HCT116 (cell line): Measurements from ENCODE around the gene SLC12A7. TPM values are rescaled to one million over a fixed set of nuclear protein-coding genes. Genes with fewer than 3 reads are reported as not detected.

Experiments
- ATAC-seq: fragments of 200-7000 bp; cut with Tn5 transposase; 2 replicates; pipeline ENCODE4 v1.9.1; 2020; ENCODE audit warnings: mild to moderate bottlenecking, moderate library complexity
- BruUV-seq: library from RNA; stranded (reverse); fragments of 400-500 nt; replicated peaks from 2 replicates; lab custom pipeline; 2021; lab: Mats Ljungman, UMichigan
- CTCF ChIA-PET: fragments of 300-600 bp; sonication (Branson Sonifier 250); formaldehyde crosslinking; loops from one replicate; lab custom pipeline; 2021; ENCODE audit warnings: antibody characterized with exemption; lab: Charles Lee
- POLR2A ChIA-PET: fragments of 300-600, 350-600 bp; sonication (Branson Sonifier 250); formaldehyde crosslinking; loops from one replicate; lab custom pipeline; 2021; ENCODE audit warnings: antibody characterized with exemption; lab: Charles Lee
- RAD21 ChIA-PET, 2 experiments: fragments of 300-600 bp; sonication (Branson Sonifier 250); formaldehyde crosslinking; loops; one replicate each; lab custom pipeline; 2023; ENCODE audit warnings: low total read pairs in 2 of 2; ENCODE audit not compliant: uncharacterized antibody in 2 of 2, unreplicated experiment in 2 of 2, low non-redundant PET in 1 of 2; lab: Charles Lee
- DNase-seq: peaks from one replicate; pipeline ENCODE4 v3.0.0-alpha.2; 2010; ENCODE audit warnings: low read depth, low spot score
- H2AFZ ChIP-seq: fragments of 200-600 bp; shearing (Covaris generic), sonication (generic); 2 replicates; pipeline ENCODE4 v1.6.1; 2017; ENCODE audit warnings: low read depth, mixed run types, mixed read lengths, antibody characterized with exemption, low read length; ENCODE audit not compliant: poor library complexity, severe bottlenecking
- H3K27ac ChIP-seq: 2 replicates; pipeline ENCODE4 v1.5.1; 2012; ENCODE audit warnings: low read depth, low read length
- H3K27me3 ChIP-seq: fragments of 200-600 bp; sonication (generic); 2 replicates; pipeline ENCODE4 v1.6.1; 2016; ENCODE audit warnings: mixed run types, low read length, mixed read lengths; ENCODE audit not compliant: insufficient read depth
- H3K36me3 ChIP-seq, 2 experiments: fragments of 200-500 bp in 1 of 2; fragments of 200-600 bp in 1 of 2; sonication (Bioruptor generic) in 1 of 2; sonication (generic) in 1 of 2; 2 replicates each; pipeline versions ENCODE4 v1.5.1 to v1.6.1; 2014 to 2016; ENCODE audit warnings: low read length in 2 of 2, inconsistent platforms in 1 of 2, mixed read lengths in 1 of 2, mixed run types in 1 of 2; ENCODE audit not compliant: insufficient read depth in 2 of 2, control insufficient read depth in 1 of 2
- H3K4me1 ChIP-seq, 2 experiments: fragments of 200-600 bp in 1 of 2; sonication (generic) in 1 of 2; 2 replicates each; pipeline versions ENCODE4 v1.5.1 to v1.6.1; 2012 to 2017; ENCODE audit warnings: low read length in 2 of 2, inconsistent platforms in 1 of 2, mild to moderate bottlenecking in 1 of 2, mixed read lengths in 1 of 2, mixed run types in 1 of 2, moderate library complexity in 1 of 2; ENCODE audit not compliant: insufficient read depth in 2 of 2, control insufficient read depth in 1 of 2
- H3K4me2 ChIP-seq: fragments of 200-600 bp; sonication (generic); 2 replicates; pipeline ENCODE4 v1.6.1; 2017; ENCODE audit warnings: mixed run types, low read length, mixed read lengths
- H3K4me3 ChIP-seq, 2 experiments: fragments of 200-600 bp in 1 of 2; sonication (generic) in 1 of 2; replicated peaks in 1 of 2; 2 replicates each; pipeline ENCODE4 v1.5.1; 2011 to 2016; ENCODE audit warnings: low read length in 2 of 2, control low read depth in 1 of 2, low read depth in 1 of 2, mild to moderate bottlenecking in 1 of 2, mixed read lengths in 1 of 2, mixed run types in 1 of 2
- H3K79me2 ChIP-seq: fragments of 200-600 bp; sonication (generic); 2 replicates; pipeline ENCODE4 v1.6.1; 2017; ENCODE audit warnings: mild to moderate bottlenecking, mixed run types, low read length, moderate library complexity, mixed read lengths; ENCODE audit not compliant: insufficient read depth
- H3K9ac ChIP-seq: fragments of 200-600 bp; sonication (generic); 2 replicates; pipeline ENCODE4 v1.6.1; 2016; ENCODE audit warnings: low read length, mixed read lengths
- H3K9me2 ChIP-seq: fragments of 200-600 bp; sonication (generic), shearing (Covaris generic); 2 replicates; pipeline ENCODE4 v1.6.1; 2017; ENCODE audit warnings: mixed run types, mild to moderate bottlenecking, moderate library complexity; ENCODE audit not compliant: insufficient read depth
- H3K9me3 ChIP-seq, 2 experiments: fragments of 200-500 bp in 1 of 2; fragments of 200-600 bp in 1 of 2; sonication (Bioruptor generic) in 1 of 2; sonication (generic) in 1 of 2; 2 replicates each; pipeline ENCODE4 v1.6.1; 2014 to 2017; ENCODE audit warnings: low read length in 2 of 2, mixed read lengths in 2 of 2, inconsistent platforms in 1 of 2, low read depth in 1 of 2, mild to moderate bottlenecking in 1 of 2, mixed run types in 1 of 2, moderate library complexity in 1 of 2; ENCODE audit not compliant: control insufficient read depth in 1 of 2, insufficient read depth in 1 of 2
- H4K20me1 ChIP-seq: fragments of 200-600 bp; sonication (generic), shearing (Covaris generic); 2 replicates; pipeline ENCODE4 v1.6.1; 2017; ENCODE audit warnings: mixed run types, mild to moderate bottlenecking, moderate library complexity; ENCODE audit not compliant: insufficient read depth
- ATF3 ChIP-seq: IDR thresholded peaks from 2 replicates; pipeline ENCODE4 v1.6.1; 2012
- EZH2 ChIP-seq: fragments of 200-600 bp; sonication (generic); IDR thresholded peaks from 2 replicates; pipeline ENCODE4 v1.6.1; 2017; ENCODE audit warnings: antibody characterized with exemption, mixed run types
- EZH2phosphoT487 ChIP-seq: fragments of 200-600 bp; IDR thresholded peaks from 2 replicates; pipeline ENCODE4 v1.6.1; 2018; ENCODE audit warnings: antibody characterized with exemption, borderline replicate concordance
- FOSL1 ChIP-seq: IDR thresholded peaks from 2 replicates; pipeline ENCODE4 v1.6.1; 2012; ENCODE audit warnings: low read depth
- REST ChIP-seq: IDR thresholded peaks from 2 replicates; pipeline ENCODE4 v1.6.1; 2012; ENCODE audit warnings: low read depth
- SIN3A ChIP-seq: IDR thresholded peaks from 2 replicates; pipeline ENCODE4 v1.6.1; 2012; ENCODE audit warnings: low read depth
- TCF7L2 ChIP-seq: IDR thresholded peaks from 2 replicates; pipeline ENCODE4 v1.7.0; 2011; ENCODE audit warnings: borderline replicate concordance, inconsistent platforms; ENCODE audit not compliant: insufficient read depth, insufficient read length; ENCODE audit errors: extremely low read depth
- ZFX ChIP-seq: fragments of 450-650 bp; IDR thresholded peaks from 2 replicates; pipeline ENCODE4 v1.6.1; 2017
- intact Hi-C: fragments of 100-400 bp; cut with micrococcal nuclease; formaldehyde crosslinking; loops from 2 replicates; pipeline ENCODE4 v1.10.0; 2022
- total RNA-seq: library from RNA; stranded (reverse); gene quantifications from one replicate; pipeline ENCODE4 v1.2.1, GENCODE V29; 2021; ENCODE audit not compliant: unreplicated experiment
- TF ChIP-seq, protein P1 (sequence below), 3 experiments: fragments of 200-600 bp in 1 of 3; sonication (generic) in 1 of 3; IDR thresholded peaks in 2 of 3; conservative IDR thresholded peaks in 1 of 3; 2 replicates each; pipeline ENCODE4 v1.5.1; 2012 to 2017; ENCODE audit warnings: low read depth in 2 of 3, low read length in 2 of 3, antibody characterized with exemption in 1 of 3, borderline replicate concordance in 1 of 3, control low read depth in 1 of 3, mild to moderate bottlenecking in 1 of 3, mixed read lengths in 1 of 3, mixed run types in 1 of 3, moderate library complexity in 1 of 3; ENCODE audit not compliant: insufficient read depth in 1 of 3
- TF ChIP-seq, protein P2 (sequence below): IDR thresholded peaks from 2 replicates; pipeline ENCODE4 v1.6.1; 2012
- TF ChIP-seq, protein P3 (sequence below): IDR thresholded peaks from 2 replicates; pipeline ENCODE4 v1.6.1; 2011; ENCODE audit warnings: mild to moderate bottlenecking, low read length, moderate library complexity; ENCODE audit not compliant: insufficient replicate concordance; ENCODE audit errors: extremely low read depth

The SLC12A7 gene
- total RNA-seq, 1 experiment from 2014 or later: 29.6 TPM

DNA sequence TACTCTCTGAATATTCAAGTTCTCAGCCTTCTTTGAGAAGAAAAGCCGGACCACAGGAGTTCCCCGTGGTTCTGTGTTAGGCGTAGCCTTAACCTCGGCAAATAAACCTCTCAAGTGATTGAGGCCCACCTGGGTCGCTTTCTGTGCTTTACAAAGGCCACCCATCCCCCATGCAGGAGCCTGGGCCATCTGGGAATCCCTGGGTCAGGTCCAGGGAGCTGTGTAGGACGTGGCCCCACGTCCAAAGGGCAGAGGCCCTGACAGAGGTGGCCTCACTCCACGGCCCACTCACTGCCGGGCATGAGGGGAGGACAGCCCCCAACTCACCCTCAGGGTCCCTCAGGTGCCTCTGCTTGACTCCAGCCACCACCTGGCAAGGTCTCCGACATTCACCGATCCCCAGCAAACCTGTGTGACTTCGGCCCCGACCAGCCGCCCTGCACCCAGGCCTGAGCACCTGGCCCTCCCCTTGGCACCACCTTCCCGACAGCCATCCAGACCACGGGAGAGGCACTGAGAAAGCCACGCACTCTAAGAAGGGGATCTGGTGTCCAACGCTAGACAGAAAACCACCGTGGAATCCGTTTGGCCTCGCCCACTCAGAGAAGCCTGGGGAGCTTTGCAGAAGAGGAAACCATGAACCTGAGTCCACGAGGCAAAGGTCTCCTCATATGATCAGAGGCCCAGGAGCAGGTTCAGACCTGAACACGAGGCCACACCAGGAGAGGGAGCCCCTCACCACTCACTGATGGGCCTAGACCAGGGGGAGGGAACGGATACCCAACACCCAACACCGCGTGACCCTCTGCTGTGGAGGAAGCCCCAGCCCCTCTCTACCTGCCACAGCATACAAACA is 4.5 kb downstream of the SLC12A7 start:
- ChIA-PET CTCF (no interaction called here), RAD21 (no interaction called here), POLR2A (no interaction called here)
- TF ChIP-seq, protein P1, sequence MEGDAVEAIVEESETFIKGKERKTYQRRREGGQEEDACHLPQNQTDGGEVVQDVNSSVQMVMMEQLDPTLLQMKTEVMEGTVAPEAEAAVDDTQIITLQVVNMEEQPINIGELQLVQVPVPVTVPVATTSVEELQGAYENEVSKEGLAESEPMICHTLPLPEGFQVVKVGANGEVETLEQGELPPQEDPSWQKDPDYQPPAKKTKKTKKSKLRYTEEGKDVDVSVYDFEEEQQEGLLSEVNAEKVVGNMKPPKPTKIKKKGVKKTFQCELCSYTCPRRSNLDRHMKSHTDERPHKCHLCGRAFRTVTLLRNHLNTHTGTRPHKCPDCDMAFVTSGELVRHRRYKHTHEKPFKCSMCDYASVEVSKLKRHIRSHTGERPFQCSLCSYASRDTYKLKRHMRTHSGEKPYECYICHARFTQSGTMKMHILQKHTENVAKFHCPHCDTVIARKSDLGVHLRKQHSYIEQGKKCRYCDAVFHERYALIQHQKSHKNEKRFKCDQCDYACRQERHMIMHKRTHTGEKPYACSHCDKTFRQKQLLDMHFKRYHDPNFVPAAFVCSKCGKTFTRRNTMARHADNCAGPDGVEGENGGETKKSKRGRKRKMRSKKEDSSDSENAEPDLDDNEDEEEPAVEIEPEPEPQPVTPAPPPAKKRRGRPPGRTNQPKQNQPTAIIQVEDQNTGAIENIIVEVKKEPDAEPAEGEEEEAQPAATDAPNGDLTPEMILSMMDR (IDR thresholded peaks at IDR 0.05 in 2 of 3, conservative IDR thresholded peaks at IDR 0.05 in 1 of 3; ENCODE audit: borderline replicate concordance in 1 of 3, insufficient read depth in 1 of 3, low read depth in 2 of 3, low read length in 2 of 3): no peak
- TF ChIP-seq REST: no peak
- no peak for TF ChIP-seq ZFX
- TF ChIP-seq, protein P2, sequence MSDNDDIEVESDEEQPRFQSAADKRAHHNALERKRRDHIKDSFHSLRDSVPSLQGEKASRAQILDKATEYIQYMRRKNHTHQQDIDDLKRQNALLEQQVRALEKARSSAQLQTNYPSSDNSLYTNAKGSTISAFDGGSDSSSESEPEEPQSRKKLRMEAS: no peak
- no peak for TF ChIP-seq ATF3
- TF ChIP-seq TCF7L2: no peak
- no peak for TF ChIP-seq EZH2phosphoT487
- TF ChIP-seq, protein P3, sequence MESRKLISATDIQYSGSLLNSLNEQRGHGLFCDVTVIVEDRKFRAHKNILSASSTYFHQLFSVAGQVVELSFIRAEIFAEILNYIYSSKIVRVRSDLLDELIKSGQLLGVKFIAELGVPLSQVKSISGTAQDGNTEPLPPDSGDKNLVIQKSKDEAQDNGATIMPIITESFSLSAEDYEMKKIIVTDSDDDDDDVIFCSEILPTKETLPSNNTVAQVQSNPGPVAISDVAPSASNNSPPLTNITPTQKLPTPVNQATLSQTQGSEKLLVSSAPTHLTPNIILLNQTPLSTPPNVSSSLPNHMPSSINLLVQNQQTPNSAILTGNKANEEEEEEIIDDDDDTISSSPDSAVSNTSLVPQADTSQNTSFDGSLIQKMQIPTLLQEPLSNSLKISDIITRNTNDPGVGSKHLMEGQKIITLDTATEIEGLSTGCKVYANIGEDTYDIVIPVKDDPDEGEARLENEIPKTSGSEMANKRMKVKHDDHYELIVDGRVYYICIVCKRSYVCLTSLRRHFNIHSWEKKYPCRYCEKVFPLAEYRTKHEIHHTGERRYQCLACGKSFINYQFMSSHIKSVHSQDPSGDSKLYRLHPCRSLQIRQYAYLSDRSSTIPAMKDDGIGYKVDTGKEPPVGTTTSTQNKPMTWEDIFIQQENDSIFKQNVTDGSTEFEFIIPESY: no peak
- no peak for TF ChIP-seq SIN3A
- TF ChIP-seq FOSL1: no peak
- no peak for TF ChIP-seq EZH2
- Histone ChIP-seq H3K4me1 (peaks cover 0 to 10% of the 10 kb centered on the region in 2 experiments; a peak in 3 of 4 replicates), H3K36me3 (peaks cover 0 to 6% of the 10 kb centered on the region in 2 experiments; a peak in 1 of 4 replicates), H3K4me2 (no peak overlapping the region), H2AFZ (no peak overlapping the region), H3K4me3 (no peak overlapping the region), H4K20me1 (no peaks in the 10 kb centered on the region), H3K9me2 (no peaks in the 10 kb centered on the region), H3K27me3 (no peaks in the 10 kb centered on the region), H3K79me2 (peaks cover 61% of the 10 kb centered on the region; the same call in 1 of the 2 replicates), H3K9me3 (no peaks in the 10 kb centered on the region), H3K27ac (no peak overlapping the region), H3K9ac (no peak overlapping the region)
- no peak for ATAC-seq
- BruUV-seq: no TSS peak
- DNase-seq: no peak
- intact Hi-C loops: no loop called here
